GM23248 (cell line): ENCODE measurements around the gene RNF115. TPM values are rescaled to one million over a fixed set of nuclear protein-coding genes. Genes with fewer than 3 reads are reported as not detected.
"Not testable (repeated sequence)": the region's sequence is repeated elsewhere in the genome, so short reads cannot be mapped to it uniquely, and the experiment has no call there.

ENCODE experiments used
- DNase-seq: peaks from one replicate; pipeline ENCODE4 v3.0.0-alpha.2; 2015
- H2AFZ ChIP-seq: fragments of 200-600 bp; sonication (generic); 2 replicates; pipeline ENCODE4 v1.6.1; 2016; ENCODE audit warnings: antibody characterized with exemption
- H3F3A ChIP-seq: fragments of 200-600 bp; sonication (generic); 2 replicates; pipeline ENCODE4 v1.6.1; 2016; ENCODE audit warnings: mild to moderate bottlenecking, antibody characterized with exemption, mixed run types; ENCODE audit not compliant: insufficient read depth
- H3K27ac ChIP-seq: fragments of 200-600 bp; sonication (generic); 2 replicates; pipeline ENCODE4 v1.5.1; 2016; ENCODE audit warnings: mild to moderate bottlenecking
- H3K27me3 ChIP-seq: fragments of 200-600 bp; sonication (generic); replicated peaks from 2 replicates; pipeline ENCODE4 v1.6.1; 2016; ENCODE audit warnings: mild to moderate bottlenecking; ENCODE audit not compliant: insufficient read depth
- H3K36me3 ChIP-seq: fragments of 200-600 bp; sonication (generic); 2 replicates; pipeline ENCODE4 v1.6.1; 2016; ENCODE audit warnings: low read depth, mild to moderate bottlenecking
- H3K4me1 ChIP-seq: fragments of 200-600 bp; sonication (generic); 2 replicates; pipeline ENCODE4 v1.6.1; 2016; ENCODE audit warnings: mild to moderate bottlenecking; ENCODE audit not compliant: insufficient read depth
- H3K4me2 ChIP-seq: fragments of 200-600 bp; sonication (generic); one replicate; pipeline ENCODE4 v1.6.1; 2016; ENCODE audit warnings: mild to moderate bottlenecking; ENCODE audit not compliant: unreplicated experiment
- H3K4me3 ChIP-seq: fragments of 200-600 bp; sonication (generic); 2 replicates; pipeline ENCODE4 v1.5.1; 2016; ENCODE audit warnings: mild to moderate bottlenecking
- H3K79me2 ChIP-seq: fragments of 200-600 bp; sonication (generic); 2 replicates; pipeline ENCODE4 v1.6.1; 2016; ENCODE audit warnings: mild to moderate bottlenecking; ENCODE audit not compliant: insufficient read depth
- H3K9ac ChIP-seq: fragments of 200-600 bp; sonication (generic); 2 replicates; pipeline ENCODE4 v1.6.1; 2016; ENCODE audit warnings: mild to moderate bottlenecking
- H3K9me2 ChIP-seq: fragments of 200-600 bp; sonication (generic); 2 replicates; pipeline ENCODE4 v1.6.1; 2016; ENCODE audit warnings: mixed run types, mild to moderate bottlenecking, moderate library complexity; ENCODE audit not compliant: insufficient read depth
- H3K9me3 ChIP-seq: fragments of 200-600 bp; sonication (generic); one replicate; pipeline ENCODE4 v1.6.1; 2017; ENCODE audit warnings: low read depth
- H4K20me1 ChIP-seq: fragments of 200-600 bp; sonication (generic); 2 replicates; pipeline ENCODE4 v1.6.0; 2016; ENCODE audit not compliant: insufficient read depth
- EZH2 ChIP-seq: fragments of 200-600 bp; sonication (generic); IDR thresholded peaks from 2 replicates; pipeline ENCODE4 v1.6.1; 2018; ENCODE audit warnings: antibody characterized with exemption, mild to moderate bottlenecking; ENCODE audit not compliant: insufficient read depth, poor library complexity, severe bottlenecking
- EZH2phosphoT487 ChIP-seq: fragments of 200-600 bp; sonication (generic); IDR thresholded peaks from 2 replicates; pipeline ENCODE4 v1.6.1; 2018; ENCODE audit warnings: antibody characterized with exemption, moderate library complexity, mild to moderate bottlenecking, low read depth; ENCODE audit not compliant: insufficient read depth
- WGBS, 2 experiments: methylation state at CpG; one replicate each; pipeline ENCODE4 v1.1.6; 2015 to 2017; ENCODE audit warnings: low lambda C conversion rate in 2 of 2, low coverage in 1 of 2; ENCODE audit errors: missing lambda C conversion rate in 2 of 2; 5-methylcytosine and 5-hydroxymethylcytosine counted together
- in situ Hi-C: fragments of 300-500 bp; cut with MboI; formaldehyde crosslinking; loops from 2 replicates; pipeline ENCODE4 v1.15.0; 2020
- polyA plus RNA-seq: library from polyadenylated mRNA; unstranded; fragments of >200 nt; fragmentation: Nextera tagmentation; extraction: Ambion mirVana; gene quantifications from 2 replicates; pipeline ENCODE4 v1.2.1, GENCODE V29; 2016
- total RNA-seq: library from RNA; depleted of rRNA; stranded (reverse); fragments of >200 nt; shearing (Covaris generic); gene quantifications from 2 replicates; pipeline ENCODE4 v1.2.3, GENCODE V29; 2014

The RNF115 gene
- total and polyA plus RNA-seq, 2 experiments from 2014 or later, result 14.2 to 14.5 TPM

- 0 to 3% methylated on average over 6 of the region's 6 CpGs for WGBS, 2 experiments
- Histone ChIP-seq H3K79me2 (peaks cover 31% of the 10 kb centered on the region), H3K9ac (peak overlapping the region; percentile 57), H3K27ac (peak overlapping the region; percentile 57), H3K4me3 (peak overlapping the region; percentile 60), H3K4me2 (peak overlapping the region; percentile 68)
- in situ Hi-C loops, H2AFZ ChIP-seq, H3F3A ChIP-seq, H3K36me3 ChIP-seq, DNase-seq, H3K27me3 ChIP-seq, H3K9me2 ChIP-seq, H3K4me1 ChIP-seq, H3K9me3 ChIP-seq, H4K20me1 ChIP-seq: not testable (repeated sequence)
Measured at GRCh38 chr1:145812977-145813810, 10.7 kb downstream of the RNF115 start.

GRCh38 chr1:145806844-145807243 lies 17.1 kb downstream of the RNF115 start:
- in situ Hi-C loops, result no loop called here
- DNase-seq, result no peak
- Histone ChIP-seq H3K36me3 (no peaks in the 10 kb centered on the region), H4K20me1 (peaks cover 11% of the 10 kb centered on the region), H3K27me3 (no peaks in the 10 kb centered on the region), H3K9me2 (no peaks in the 10 kb centered on the region), H3K4me3 (no peak overlapping the region), H3K79me2 (peaks cover 79% of the 10 kb centered on the region), H3F3A (no peaks in the 10 kb centered on the region), H3K4me1 (peaks cover 23% of the 10 kb centered on the region), H3K9me3 (no peaks in the 10 kb centered on the region), H3K9ac (no peak overlapping the region), H3K4me2 (no peak overlapping the region), H3K27ac (no peak overlapping the region), H2AFZ (no peak overlapping the region)
- WGBS, 2 experiments, result 95 to 96% methylated on average over 7 of the region's 7 CpGs
- TF ChIP-seq EZH2 (no peak), EZH2phosphoT487 (no peak)

GRCh38 chr1:145806408-145806807 lies 17.5 kb downstream of the RNF115 start:
- no peak for DNase-seq
- H2AFZ ChIP-seq, result no peak overlapping the region
- no peaks in the 10 kb centered on the region for H3K9me3 ChIP-seq
- no peak overlapping the region for H3K9ac ChIP-seq
- H3K4me1 ChIP-seq, result peaks cover 25% of the 10 kb centered on the region
- H3K36me3 ChIP-seq, result no peaks in the 10 kb centered on the region
- H3K4me3 ChIP-seq, result no peak overlapping the region
- in situ Hi-C loops, result no loop called here
- no peak overlapping the region for H3K4me2 ChIP-seq
- peaks cover 83% of the 10 kb centered on the region for H3K79me2 ChIP-seq
- H3K27ac ChIP-seq, result no peak overlapping the region
- H4K20me1 ChIP-seq, result peaks cover 11% of the 10 kb centered on the region
- TF ChIP-seq EZH2phosphoT487 (no peak), EZH2 (no peak)
- 92 to 93% methylated on average over 4 of the region's 4 CpGs for WGBS, 2 experiments
- no peaks in the 10 kb centered on the region for H3K9me2 ChIP-seq
- no peaks in the 10 kb centered on the region for H3K27me3 ChIP-seq
- H3F3A ChIP-seq, result no peaks in the 10 kb centered on the region

GRCh38 chr1:145805057-145805456 lies 18.8 kb downstream of the RNF115 start:
- peaks cover 37% of the 10 kb centered on the region for H3K4me1 ChIP-seq
- peaks cover 93% of the 10 kb centered on the region for H3K79me2 ChIP-seq
- peak overlapping the region; percentile 2 for H3K4me2 ChIP-seq
- DNase-seq, result peak; percentile 59
- in situ Hi-C loops, result no loop called here
- WGBS, 2 experiments, result 6 to 15% methylated on average over 1 of the region's 1 CpG
- H3F3A ChIP-seq, result no peaks in the 10 kb centered on the region; the same call in 1 of the 2 replicates
- H3K4me3 ChIP-seq, result no peak overlapping the region
- no peak overlapping the region for H2AFZ ChIP-seq
- H3K9me2 ChIP-seq, result no peaks in the 10 kb centered on the region
- peaks cover 11% of the 10 kb centered on the region for H4K20me1 ChIP-seq
- no peaks in the 10 kb centered on the region for H3K27me3 ChIP-seq
- H3K36me3 ChIP-seq, result no peaks in the 10 kb centered on the region
- H3K27ac ChIP-seq, result no peak overlapping the region; the same call in 1 of the 2 replicates
- TF ChIP-seq EZH2 (no peak), EZH2phosphoT487 (no peak)
- no peaks in the 10 kb centered on the region for H3K9me3 ChIP-seq
- H3K9ac ChIP-seq, result no peak overlapping the region
